HG03097 (cell line): ENCODE data around the gene CLASP2.
"Not testable (repeated sequence)": the region's sequence is repeated elsewhere in the genome, so short reads cannot be mapped to it uniquely, and the experiment has no call there.

Experiments used
- ATAC-seq: cut with Tn5 transposase; IDR thresholded peaks from one replicate; pipeline ENCODE4 v1.9.1; 2021; ENCODE audit not compliant: unreplicated experiment, low FRiP score

Gene CLASP2

DNA sequence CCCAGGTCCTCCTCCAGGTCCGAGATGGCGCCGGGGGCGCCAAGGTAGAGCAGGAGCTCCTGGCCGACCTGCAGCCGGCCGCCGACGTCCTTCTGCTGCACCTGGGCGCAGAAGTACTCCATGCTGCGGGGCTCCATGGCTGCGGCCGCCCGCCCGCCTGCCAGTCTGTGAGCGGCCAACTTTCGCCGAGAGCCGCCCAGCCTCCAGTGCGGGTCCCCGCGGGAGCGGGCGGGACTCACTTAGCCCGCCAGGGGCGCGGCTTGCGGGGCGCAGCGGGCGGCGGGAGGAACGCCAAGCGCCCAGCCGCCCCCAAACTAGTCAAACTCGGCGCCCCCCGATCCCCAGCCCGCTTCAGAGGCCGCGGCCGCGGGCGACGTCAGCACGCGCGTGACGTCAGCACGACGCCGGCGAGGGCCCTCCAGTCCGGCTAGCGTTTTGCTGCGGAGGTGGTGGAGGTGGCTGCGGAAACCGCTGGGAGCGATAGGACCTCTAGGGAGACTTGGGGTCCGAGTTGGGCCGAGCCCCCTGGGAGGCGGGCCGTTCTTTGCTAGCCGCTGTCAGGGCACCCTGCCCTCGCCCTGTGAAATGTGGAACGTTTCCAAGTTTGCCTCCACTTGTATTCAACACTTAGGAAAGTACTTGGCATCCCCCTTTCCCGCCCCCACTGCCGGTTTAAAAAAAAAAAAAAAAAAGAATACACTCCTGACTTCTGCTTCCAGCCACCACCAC is at the start of gene CLASP2:
Gene CLASP2, minus strand, starts transcription at position 389 of the 729 bp plus-strand sequence. Its CDS starts 252 bp downstream, at position 137.
- ATAC-seq, result peak; percentile 88

DNA sequence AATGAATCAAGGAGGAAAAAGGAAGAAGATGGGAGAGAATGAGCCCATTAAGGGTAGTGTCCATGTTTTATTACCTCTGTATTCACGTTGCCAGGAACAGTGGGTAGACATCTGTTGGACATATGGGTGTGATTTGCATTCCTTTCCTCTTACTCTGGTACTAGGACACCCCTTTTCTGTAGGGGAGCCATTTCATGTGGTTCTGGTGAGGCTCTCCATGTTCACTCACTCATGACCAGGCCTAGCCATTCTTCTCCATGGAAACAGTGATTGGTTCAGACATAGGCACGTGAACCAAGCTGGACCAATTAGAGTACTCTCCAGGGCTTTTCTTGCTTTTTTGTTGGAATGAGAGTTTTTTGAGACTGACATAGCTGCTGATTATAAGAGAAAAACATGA is 40.8 kb upstream of the CLASP2 start:
- ATAC-seq, result no peak

DNA sequence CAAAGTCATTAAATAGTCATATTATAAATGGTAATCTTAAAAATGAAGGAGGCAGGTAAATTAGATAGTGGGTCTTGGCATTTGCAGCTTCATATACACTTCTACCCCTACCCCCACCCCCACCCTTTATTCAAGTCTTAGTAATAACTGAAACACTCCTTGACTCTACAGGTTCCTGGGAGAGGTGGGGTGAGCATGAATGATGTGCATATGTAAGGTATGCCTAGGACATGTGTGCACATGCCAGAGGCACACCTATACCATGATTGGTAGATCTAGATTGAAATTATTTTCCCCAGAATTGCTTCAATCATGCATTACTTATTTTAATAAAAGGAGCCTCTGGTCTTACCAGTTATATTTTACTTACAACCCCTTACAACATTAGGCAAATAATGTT is 40.2 kb upstream of the CLASP2 start:
- ATAC-seq, result no peak

DNA sequence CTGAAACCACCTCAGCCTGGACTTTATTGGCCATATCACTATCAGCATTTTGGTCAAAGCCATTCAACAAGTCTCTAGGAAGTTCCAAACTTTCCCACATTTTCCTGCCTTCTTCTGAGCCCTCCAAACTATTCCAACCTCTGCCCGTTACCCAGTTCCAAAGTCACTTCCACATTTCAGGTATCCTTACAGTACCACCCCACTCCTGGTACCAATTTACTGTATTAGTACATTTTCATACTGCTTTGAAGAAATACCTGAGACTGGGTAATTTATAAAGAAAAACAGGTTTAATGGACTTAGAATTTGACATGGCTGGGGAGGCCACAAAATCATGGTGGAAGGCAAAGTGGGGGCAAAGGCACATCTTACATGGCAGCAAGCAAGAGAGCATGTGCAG is 36.3 kb upstream of the CLASP2 start:
- ATAC-seq, result not testable (repeated sequence)

DNA sequence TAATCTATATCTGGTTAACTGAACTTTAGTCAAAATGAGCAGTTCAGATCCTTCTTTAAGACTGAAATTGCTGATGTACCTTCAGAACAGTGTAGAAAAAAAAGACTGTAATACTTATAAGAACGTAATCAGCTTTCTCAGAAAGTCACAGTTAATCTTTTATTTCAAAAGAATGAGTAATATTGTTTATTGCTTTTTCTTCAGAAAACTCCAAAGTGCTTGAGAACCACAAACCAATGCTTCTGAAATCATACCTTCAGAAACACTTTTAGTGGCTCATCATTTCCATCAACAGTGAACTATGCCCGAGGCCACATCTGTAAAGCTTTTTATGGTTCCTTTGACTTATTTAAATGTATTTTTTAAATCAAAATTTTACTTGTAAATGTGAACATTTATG is 33.3 kb upstream of the CLASP2 start:
- ATAC-seq, result no peak

DNA sequence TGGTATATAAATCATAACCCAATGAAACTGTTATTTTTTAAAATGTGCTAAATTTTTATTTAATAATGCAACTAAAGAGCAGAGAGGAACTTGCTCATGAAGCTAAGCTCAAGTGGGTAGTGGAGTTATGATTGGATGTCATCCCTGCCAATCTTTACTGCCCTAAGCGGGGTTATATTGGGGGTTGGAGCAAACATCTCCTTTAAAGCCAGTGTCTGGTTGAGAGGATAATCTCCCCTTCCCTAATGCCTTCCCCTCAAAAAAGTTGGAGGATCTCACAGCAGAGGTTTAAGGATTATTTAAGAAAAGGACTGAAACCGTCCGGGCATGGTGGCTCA is 32.1 kb upstream of the CLASP2 start:
- ATAC-seq, result no peak

DNA sequence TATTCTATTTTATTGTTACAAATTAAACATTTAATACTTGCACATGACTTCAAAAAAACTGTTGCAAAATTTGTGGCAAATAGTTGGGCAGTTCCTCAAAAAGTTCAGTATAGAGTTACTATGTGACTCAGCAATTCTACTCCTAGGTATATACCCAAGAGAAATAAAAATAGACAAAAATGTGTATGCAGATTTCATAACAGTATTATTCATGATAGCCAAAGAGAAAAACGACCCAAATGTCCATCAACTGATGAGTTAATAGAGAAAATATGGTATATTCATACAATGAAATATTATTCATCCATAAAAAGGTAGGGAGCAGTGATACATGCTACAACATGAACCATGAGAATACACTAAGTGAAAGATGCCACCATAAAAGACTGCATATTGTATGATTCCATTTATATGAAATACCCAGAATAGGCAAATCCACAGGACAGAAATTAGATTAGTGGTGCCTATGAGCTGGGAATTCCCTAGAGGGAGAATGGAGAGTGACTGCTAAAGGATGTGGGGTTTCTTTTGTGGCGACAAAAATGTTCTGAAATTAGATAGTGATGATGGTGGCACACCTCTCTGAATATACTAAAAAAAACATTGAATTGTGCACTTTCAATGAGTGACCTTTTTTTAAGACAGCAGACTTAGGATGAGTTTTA is 31.6 kb upstream of the CLASP2 start:
- no peak for ATAC-seq

DNA sequence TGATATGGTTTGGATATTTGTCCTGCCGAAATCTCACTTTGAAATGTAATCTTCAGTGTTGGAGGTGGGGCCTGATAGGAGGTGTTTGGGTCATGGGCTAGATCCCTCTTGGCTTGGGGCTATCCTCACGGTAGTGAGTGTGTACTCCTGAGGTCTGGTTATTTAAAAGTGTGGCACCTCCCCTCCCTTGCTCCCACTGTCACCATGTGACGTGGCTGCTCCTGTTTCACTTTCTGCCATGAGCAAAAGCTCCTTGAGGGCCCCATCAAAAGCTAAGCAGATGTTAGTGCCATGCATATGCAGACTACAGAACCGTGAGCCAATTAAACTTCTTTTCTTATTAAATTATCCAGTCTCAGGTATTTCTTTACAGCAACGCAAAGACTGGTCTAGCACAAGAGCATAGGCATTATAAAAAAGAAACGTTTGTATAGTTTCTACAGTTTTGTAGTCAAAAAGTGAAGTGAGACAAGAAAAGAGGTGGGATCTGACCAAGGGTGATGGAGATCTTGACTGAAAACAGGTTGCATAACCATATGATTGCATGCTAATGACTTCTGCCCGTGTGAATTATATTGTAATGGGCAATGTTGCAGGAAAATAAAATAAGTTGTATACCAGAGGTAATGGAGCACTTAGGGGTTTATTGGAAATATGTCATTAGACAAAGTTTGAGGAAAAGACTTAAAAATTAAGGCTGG is 28.5 kb upstream of the CLASP2 start:
- ATAC-seq, result no peak

DNA sequence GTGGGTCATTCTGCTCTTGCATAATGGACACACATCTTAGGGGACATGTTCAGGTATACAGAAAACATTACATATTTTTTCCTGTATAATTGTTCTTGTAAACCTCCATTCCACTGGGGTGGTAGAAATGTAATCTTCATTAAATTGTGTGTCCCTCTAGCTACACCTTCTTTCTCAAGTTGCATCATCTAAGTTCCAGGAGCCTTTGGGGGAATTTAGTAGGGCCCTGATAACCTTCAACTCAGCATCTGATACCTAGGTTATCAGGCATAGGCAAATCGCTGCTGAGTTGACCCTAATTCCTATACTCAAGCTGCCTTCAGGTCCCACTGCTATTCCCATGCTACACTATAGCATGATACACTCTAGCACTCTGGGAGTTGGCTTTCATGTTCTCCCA is 19.1 kb upstream of the CLASP2 start:
- ATAC-seq, result no peak

DNA sequence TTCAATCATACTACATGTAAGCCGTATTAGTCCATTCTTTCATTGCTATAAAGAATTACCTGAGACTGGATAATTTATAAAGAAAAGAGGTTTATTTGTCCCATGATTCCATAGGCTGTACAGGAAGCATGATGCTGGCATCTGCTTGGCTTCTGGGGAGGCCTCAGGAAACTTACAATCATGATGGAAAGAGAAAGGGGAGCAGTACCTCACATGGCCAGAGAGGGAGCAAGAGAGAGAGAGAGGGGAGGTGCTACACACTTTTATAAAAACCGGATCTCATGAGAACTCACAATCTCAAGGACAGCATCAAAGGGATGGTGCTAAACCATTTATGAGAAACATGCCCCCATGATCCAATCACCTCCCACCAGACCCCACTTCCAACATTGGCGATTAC is 14.3 kb upstream of the CLASP2 start:
- no peak for ATAC-seq

DNA sequence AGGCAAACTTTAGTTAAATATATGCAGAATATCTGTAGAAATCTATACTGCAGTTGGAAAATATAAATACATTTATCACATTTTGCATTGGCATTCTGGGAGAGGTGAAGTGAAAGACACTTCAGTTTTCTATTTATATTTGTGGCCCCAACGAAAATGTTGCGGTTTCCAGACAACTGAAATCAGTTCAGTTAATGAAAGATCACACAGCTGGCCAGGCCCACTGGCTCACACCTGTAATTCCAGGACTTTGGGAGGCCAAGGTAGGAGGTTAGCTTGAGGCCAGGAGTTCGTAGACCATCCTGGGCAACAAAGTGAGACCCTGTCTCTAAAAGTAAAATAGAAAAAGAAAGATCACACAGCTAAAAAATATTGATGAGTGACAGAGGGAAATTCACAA is 11.9 kb upstream of the CLASP2 start:
- ATAC-seq, result no peak

DNA sequence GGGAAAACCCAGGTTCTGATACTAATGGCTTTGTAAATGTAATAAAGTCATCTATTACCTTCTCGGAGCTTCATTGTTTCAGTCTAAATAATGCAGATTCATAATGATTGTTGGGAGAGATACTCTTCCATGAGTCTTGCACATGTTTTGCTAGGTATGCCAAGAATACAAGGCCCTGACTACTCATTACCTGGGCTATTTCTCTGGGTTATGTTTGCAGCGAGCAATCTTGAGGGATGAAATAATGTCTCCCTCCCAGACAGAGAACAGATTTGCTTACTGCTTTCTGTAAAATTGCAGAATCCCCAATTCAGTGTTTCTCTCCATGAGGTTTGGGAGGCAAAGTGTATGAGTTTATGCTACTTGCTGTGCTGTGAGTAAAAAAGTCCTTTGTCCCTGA is 6.2 kb upstream of the CLASP2 start:
- ATAC-seq, result no peak

DNA sequence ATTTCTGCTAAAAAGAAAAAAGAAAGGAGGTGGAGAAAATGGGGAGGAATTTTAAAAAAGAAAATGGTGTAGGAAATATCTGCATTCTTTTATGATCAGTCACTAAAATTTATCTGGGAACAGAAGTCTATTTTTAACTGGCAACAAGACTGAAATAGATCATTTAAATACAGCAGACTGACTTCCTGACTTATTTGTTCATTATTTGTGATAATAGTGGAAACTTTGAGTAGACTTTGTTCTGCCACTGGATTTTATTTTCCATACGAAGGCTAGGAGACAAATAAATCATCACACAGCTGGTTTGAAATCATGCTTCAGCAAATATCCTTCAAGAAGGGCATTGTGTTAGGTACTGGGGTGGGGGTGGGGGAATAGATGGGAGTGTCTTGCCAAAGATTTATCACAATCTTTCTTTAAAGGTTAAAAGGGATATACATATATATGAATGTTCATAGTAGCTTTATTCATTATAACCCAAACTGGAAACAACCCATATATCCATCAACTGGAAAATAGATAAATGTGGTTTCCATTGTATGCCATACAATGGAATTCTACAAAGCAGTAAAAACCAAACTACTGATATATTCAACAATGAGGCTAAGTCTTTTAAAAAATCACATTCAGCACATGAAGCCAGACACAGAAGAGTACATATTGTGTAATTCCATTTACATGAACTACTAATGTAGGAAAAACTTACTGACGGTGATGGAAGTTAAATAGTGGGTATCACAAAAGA is 4.7 kb upstream of the CLASP2 start:
- no peak for ATAC-seq

DNA sequence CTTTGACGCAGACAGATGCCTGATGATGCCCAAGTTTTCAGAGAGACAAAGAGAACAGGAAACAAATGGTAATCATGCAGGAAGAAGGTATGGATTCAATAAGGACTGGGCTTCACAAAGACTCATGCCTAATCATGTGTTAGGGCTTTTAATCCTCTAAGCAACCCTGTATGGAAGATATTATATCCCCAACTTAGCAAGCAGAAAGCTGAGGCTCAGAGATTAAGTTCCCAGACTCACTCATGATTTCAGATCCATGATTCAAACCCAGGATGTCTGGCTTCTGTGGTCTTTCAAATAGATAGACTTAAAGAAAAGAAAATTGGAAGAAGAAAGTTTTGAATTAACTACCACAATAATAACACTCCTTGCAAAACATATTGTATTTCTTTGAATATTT is 4.1 kb upstream of the CLASP2 start:
- no peak for ATAC-seq

DNA sequence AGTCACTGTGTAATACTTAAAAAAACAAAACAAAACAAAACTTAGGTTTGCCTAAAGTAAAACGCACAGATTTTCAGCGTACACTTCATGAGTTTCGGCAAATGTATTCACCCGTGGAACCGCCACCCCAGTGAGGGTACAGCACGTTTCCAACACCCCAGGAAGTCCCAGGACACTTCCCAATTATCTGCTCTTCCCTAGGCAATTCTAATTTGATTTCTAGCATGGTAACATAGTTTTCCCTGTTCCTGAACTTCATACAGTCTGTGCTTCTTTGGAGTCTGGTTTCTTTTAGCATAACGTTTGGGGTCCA is 497 bp upstream of the CLASP2 start:
- no peak for ATAC-seq

DNA sequence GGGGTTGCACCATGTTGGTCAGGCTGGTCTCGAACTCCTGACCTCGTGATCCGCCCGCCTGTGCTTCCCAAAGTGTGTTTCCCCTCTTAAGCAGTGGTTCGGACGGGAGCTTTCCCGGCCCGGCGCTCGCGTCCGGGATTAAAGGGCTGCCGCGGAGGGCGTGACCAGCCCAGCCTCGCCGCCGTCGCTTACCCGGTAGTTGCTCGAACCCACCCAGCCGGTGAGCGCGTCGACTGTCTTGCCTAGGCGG is 513 bp downstream of the CLASP2 start:
- ATAC-seq, result peak; percentile 59

DNA sequence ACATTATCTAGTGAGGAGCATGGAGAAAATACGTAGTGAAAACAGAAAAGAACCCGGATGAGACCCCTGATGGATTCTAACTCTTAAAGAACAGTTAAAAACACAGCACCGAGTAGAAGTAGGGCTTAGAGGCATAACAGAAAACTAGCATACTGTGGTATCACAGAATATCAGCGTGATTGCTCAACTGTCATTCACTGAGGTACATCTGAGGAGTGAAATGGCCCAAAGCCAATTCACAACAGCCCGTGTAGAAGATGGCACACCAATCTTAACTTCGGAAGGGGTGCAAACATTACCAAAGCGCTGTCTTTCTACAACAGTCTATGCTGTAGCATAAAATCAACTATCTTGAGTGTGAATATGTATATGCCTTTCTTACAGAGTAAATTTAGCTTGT is 1.8 kb downstream of the CLASP2 start:
- ATAC-seq, result no peak

DNA sequence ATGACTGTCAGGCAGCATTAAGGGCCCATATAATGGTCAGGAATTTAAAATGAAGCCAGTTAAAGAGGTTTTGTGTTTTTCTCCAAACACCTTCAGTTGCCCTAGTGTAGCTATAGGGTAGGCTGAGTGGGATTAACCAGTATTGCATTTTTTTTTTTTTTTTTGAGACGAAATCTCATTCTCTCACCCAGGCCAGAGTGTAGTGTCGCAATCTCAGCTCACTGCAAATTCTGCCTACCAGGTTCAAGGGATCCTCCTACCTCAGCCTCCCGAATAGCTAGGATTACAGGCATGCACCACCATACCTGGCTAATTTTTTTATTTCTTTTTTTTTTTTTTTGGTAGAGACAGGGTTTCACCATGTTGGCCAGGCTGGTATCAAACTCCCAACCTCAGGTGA is 7.0 kb downstream of the CLASP2 start:
- ATAC-seq, result no peak

DNA sequence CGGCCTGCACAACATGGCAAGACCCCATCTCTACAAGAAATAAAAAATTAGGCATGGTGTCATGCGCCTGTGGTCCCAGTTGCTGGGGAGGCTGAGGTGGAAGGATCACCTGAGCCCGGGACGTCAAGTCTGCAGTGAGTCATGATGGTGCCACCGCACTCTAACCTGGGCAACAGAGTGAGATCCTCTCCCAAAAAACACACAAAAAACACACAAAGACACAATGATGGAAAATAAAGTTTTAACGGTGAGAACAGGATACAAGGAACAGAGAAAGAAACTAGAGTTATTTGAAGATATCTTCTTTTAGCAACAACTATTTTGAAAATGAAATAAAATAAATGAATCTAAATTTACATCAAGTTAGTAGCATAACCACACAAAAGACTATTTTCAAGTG is 12.0 kb downstream of the CLASP2 start:
- ATAC-seq, result no peak

DNA sequence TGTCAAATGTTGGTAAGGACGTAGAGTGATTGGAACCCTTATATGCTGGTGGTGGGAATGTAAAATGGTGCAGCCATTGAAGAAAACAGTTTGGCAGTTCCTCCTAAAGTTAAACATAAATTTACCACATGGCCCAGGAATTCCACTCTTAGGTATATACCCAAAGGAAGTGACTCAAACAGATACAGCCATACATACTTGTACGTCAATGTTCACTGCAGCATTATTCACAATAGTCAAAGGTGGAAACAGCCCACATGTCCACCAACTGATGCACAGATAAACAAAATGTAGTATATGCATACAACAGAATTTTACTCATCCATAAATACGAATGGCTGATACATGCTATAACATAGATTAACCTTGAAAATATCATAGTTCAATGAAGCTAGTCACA is 13.2 kb downstream of the CLASP2 start:
- no peak for ATAC-seq

DNA sequence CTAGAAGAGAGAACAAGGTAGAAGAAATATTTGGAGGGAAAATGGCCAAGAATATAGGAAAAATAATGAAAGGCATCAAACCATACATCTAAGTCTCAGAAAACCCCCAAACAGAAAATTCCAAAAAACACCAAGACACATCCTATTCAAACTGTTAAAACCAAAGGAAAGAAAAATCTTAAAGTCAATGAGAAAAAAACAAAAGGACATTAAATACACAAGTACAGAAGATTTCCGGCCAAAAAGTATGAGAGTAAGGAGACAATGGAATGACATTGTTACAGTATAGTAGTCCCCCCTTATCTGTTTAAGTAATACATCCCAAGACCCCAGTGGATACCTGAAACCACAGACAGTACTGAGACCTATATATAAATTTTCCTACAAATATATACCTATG is 18.8 kb downstream of the CLASP2 start:
- ATAC-seq, result no peak

DNA sequence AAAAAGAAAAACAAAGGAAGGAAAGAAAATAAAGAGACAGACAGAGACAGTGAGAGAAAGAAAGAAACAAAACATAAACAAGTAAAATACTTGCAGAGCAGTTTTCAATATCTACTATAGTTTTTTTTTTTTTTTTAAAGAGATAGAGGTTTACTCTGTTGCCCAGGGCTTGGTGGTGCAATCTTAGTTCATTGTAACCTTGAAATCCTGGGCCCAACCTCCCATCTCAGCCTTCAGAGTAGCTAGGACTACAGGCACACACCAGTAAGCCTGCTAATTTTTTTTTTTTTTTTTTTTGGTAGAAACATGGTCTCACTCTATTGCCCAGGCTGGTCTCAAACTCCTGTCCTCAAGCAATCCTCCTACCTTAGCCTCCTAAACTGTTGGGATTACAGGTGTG is 23.1 kb downstream of the CLASP2 start:
- ATAC-seq, result no peak
